Hepatocyte (in vitro differentiated cells): ENCODE results near the gene DDX1. TPM values are rescaled to one million over a fixed set of nuclear protein-coding genes. Genes with fewer than 3 reads are reported as not detected.

Experiments
- DNase-seq: peaks from one replicate; pipeline ENCODE4 v3.0.0-alpha.2; 2016; ENCODE audit warnings: low spot score
- H2AFZ ChIP-seq: fragments of 200-600 bp; sonication (generic); 2 replicates; pipeline ENCODE4 v1.6.0; 2016; ENCODE audit warnings: antibody characterized with exemption, mild to moderate bottlenecking
- H3K27ac ChIP-seq: fragments of 200-600 bp; sonication (generic); 2 replicates; pipeline ENCODE4 v1.5.1; 2016; ENCODE audit warnings: mild to moderate bottlenecking
- H3K27me3 ChIP-seq: fragments of 200-600 bp; sonication (generic); 2 replicates; pipeline ENCODE4 v1.6.1; 2016
- H3K36me3 ChIP-seq: fragments of 200-600 bp; sonication (generic); replicated peaks from 2 replicates; pipeline ENCODE4 v1.5.1; 2016; ENCODE audit warnings: low read depth; ENCODE audit not compliant: insufficient read depth
- H3K4me1 ChIP-seq: fragments of 200-600 bp; sonication (generic); 2 replicates; pipeline ENCODE4 v1.5.1; 2016; ENCODE audit warnings: mild to moderate bottlenecking, moderate library complexity; ENCODE audit not compliant: insufficient read depth
- H3K4me2 ChIP-seq: fragments of 200-600 bp; sonication (generic); 2 replicates; pipeline ENCODE4 v1.6.0; 2016
- H3K4me3 ChIP-seq: fragments of 200-600 bp; sonication (generic); 2 replicates; pipeline ENCODE4 v1.5.1; 2016; ENCODE audit warnings: mild to moderate bottlenecking
- H3K79me2 ChIP-seq: fragments of 200-600 bp; sonication (generic); 2 replicates; pipeline ENCODE4 v1.6.0; 2017; ENCODE audit warnings: mild to moderate bottlenecking
- H3K9me2 ChIP-seq: fragments of 200-600 bp; sonication (generic); replicated peaks from 2 replicates; pipeline ENCODE4 v1.6.0; 2017; ENCODE audit warnings: mild to moderate bottlenecking; ENCODE audit not compliant: insufficient read depth
- H3K9me3 ChIP-seq: fragments of 200-600 bp; sonication (generic); 2 replicates; pipeline ENCODE4 v1.5.1; 2016; ENCODE audit warnings: low read depth, mild to moderate bottlenecking
- H4K20me1 ChIP-seq: fragments of 200-600 bp; sonication (generic); 2 replicates; pipeline ENCODE4 v1.6.0; 2016; ENCODE audit warnings: mild to moderate bottlenecking; ENCODE audit not compliant: insufficient read depth, poor library complexity, severe bottlenecking
- CTCF ChIP-seq: fragments of 200-600 bp; sonication (generic); IDR thresholded peaks from 2 replicates; pipeline ENCODE4 v1.5.1; 2016; ENCODE audit warnings: antibody characterized with exemption, mild to moderate bottlenecking; ENCODE audit not compliant: poor library complexity
- EZH2 ChIP-seq: fragments of 200-600 bp; sonication (generic); IDR thresholded peaks from 2 replicates; pipeline ENCODE4 v1.6.1; 2016; ENCODE audit warnings: antibody characterized with exemption, mild to moderate bottlenecking, borderline replicate concordance
- EZH2phosphoT487 ChIP-seq: fragments of 200-600 bp; sonication (generic); IDR thresholded peaks from one replicate; pipeline ENCODE4 v1.6.1; 2018; ENCODE audit warnings: antibody characterized with exemption, mild to moderate bottlenecking, low read depth, moderate library complexity; ENCODE audit not compliant: unreplicated experiment, severe bottlenecking
- WGBS: methylation state at CpG from one replicate; pipeline ENCODE4 v1.1.6; 2016; ENCODE audit warnings: low lambda C conversion rate; ENCODE audit errors: missing lambda C conversion rate; 5-methylcytosine and 5-hydroxymethylcytosine counted together
- polyA plus RNA-seq: library from polyadenylated mRNA; unstranded; fragments of >200 nt; fragmentation: Nextera tagmentation; extraction: Ambion mirVana; gene quantifications from 2 replicates; pipeline ENCODE4 v1.2.1, GENCODE V29; 2016
- total RNA-seq: library from RNA; depleted of rRNA; stranded (reverse); fragments of >200 nt; gene quantifications from 2 replicates; pipeline ENCODE4 v1.2.3, GENCODE V29; 2014

Gene DDX1
- total and polyA plus RNA-seq, 2 experiments from 2014 or later = 70.2 to 76.2 TPM

GRCh38 chr2:15638720-15639119, 47.1 kb downstream of the DDX1 start:
- Histone ChIP-seq H3K9me3 (peaks cover 6% of the 10 kb centered on the region), H3K36me3 (no peaks in the 10 kb centered on the region), H3K27me3 (no peaks in the 10 kb centered on the region), H3K27ac (no peak overlapping the region), H3K9me2 (no peaks in the 10 kb centered on the region), H3K4me1 (peaks cover 3% of the 10 kb centered on the region), H4K20me1 (no peaks in the 10 kb centered on the region), H3K4me2 (no peak overlapping the region), H2AFZ (no peak overlapping the region), H3K79me2 (no peaks in the 10 kb centered on the region), H3K4me3 (no peak overlapping the region)
- no peak for DNase-seq
- TF ChIP-seq CTCF (no peak), EZH2phosphoT487 (no peak), EZH2 (no peak)

GRCh38 chr2:15639323-15640251, 47.9 kb downstream of the DDX1 start:
- Histone ChIP-seq H3K36me3 (no peaks in the 10 kb centered on the region), H3K27me3 (no peaks in the 10 kb centered on the region), H3K9me2 (no peaks in the 10 kb centered on the region), H3K27ac (no peak overlapping the region), H2AFZ (no peak overlapping the region), H3K4me3 (no peak overlapping the region), H4K20me1 (no peaks in the 10 kb centered on the region), H3K9me3 (peaks cover 6% of the 10 kb centered on the region), H3K4me2 (no peak overlapping the region), H3K79me2 (no peaks in the 10 kb centered on the region), H3K4me1 (peaks cover 3% of the 10 kb centered on the region)
- TF ChIP-seq CTCF (no peak), EZH2 (no peak), EZH2phosphoT487 (no peak)
- DNase-seq = no peak
- WGBS = 82% methylated on average over 11 of the region's 12 CpGs

GRCh38 chr2:15640261-15640711, 48.6 kb downstream of the DDX1 start:
- no peaks in the 10 kb centered on the region for H3K9me2 ChIP-seq
- TF ChIP-seq CTCF (no peak), EZH2phosphoT487 (no peak), EZH2 (no peak)
- WGBS = 68% methylated on average over 6 of the region's 6 CpGs
- no peaks in the 10 kb centered on the region for H3K36me3 ChIP-seq
- peaks cover 3% of the 10 kb centered on the region for H3K4me1 ChIP-seq
- no peaks in the 10 kb centered on the region for H4K20me1 ChIP-seq
- H3K27me3 ChIP-seq = no peaks in the 10 kb centered on the region
- H3K27ac ChIP-seq = no peak overlapping the region
- H2AFZ ChIP-seq = no peak overlapping the region
- peak; percentile 56 for DNase-seq
- no peaks in the 10 kb centered on the region for H3K79me2 ChIP-seq
- no peak overlapping the region for H3K4me2 ChIP-seq
- peaks cover 6% of the 10 kb centered on the region for H3K9me3 ChIP-seq
- H3K4me3 ChIP-seq = no peak overlapping the region
